ENCODE measurements around the gene PDK1. TPM values are rescaled to one million over a fixed set of nuclear protein-coding genes. Genes with fewer than 3 reads are reported as not detected.

The PDK1 gene
- total RNA-seq, 1 donor from 2014 or later = 27.9 TPM

GRCh38 chr2:172513524-172513900, 42.4 kb upstream of the PDK1 start:
- Mint-ChIP-seq H3K4me1 (ENCODE audit: low read depth) (peaks cover 5% of the 10 kb centered on the region), H3K9me3 (ENCODE audit: low read depth) (peaks cover 35% of the 10 kb centered on the region), H3K27me3 (ENCODE audit: low read depth) (no peaks in the 10 kb centered on the region), H3K4me3 (ENCODE audit: unreplicated experiment) (no peak overlapping the region), H3K36me3 (ENCODE audit: low read depth) (peaks cover 18% of the 10 kb centered on the region), H3K27ac (ENCODE audit: unreplicated experiment) (no peak overlapping the region)
- TF ChIP-seq CTCF (IDR thresholded peaks at IDR 0.05) = no peak
- DNase-seq (ENCODE audit: low spot score) = no peak

- Mint-ChIP-seq H3K9me3 (ENCODE audit: low read depth) (peaks cover 35% of the 10 kb centered on the region), H3K27me3 (ENCODE audit: low read depth) (no peaks in the 10 kb centered on the region), H3K36me3 (ENCODE audit: low read depth) (peaks cover 18% of the 10 kb centered on the region), H3K4me1 (ENCODE audit: low read depth) (peaks cover 5% of the 10 kb centered on the region), H3K27ac (ENCODE audit: unreplicated experiment) (no peak overlapping the region), H3K4me3 (ENCODE audit: unreplicated experiment) (no peak overlapping the region)
- DNase-seq (ENCODE audit: low spot score) = no peak
- TF ChIP-seq CTCF (IDR thresholded peaks at IDR 0.05) = no peak
Observed at GRCh38 chr2:172513935-172514586, 41.8 kb upstream of the PDK1 start.

GRCh38 chr2:172516299-172516698, 39.6 kb upstream of the PDK1 start:
- H3K27ac Mint-ChIP-seq (ENCODE audit: unreplicated experiment) = no peak overlapping the region
- H3K9me3 Mint-ChIP-seq (ENCODE audit: low read depth) = peaks cover 31% of the 10 kb centered on the region
- no peak for DNase-seq (ENCODE audit: low spot score)
- H3K27me3 Mint-ChIP-seq (ENCODE audit: low read depth) = no peaks in the 10 kb centered on the region
- peaks cover 16% of the 10 kb centered on the region for H3K36me3 Mint-ChIP-seq (ENCODE audit: low read depth)
- TF ChIP-seq CTCF (IDR thresholded peaks at IDR 0.05) = no peak
- no peak overlapping the region for H3K4me3 Mint-ChIP-seq (ENCODE audit: unreplicated experiment)
- peaks cover 5% of the 10 kb centered on the region for H3K4me1 Mint-ChIP-seq (ENCODE audit: low read depth)

GRCh38 chr2:172518995-172519394, 36.9 kb upstream of the PDK1 start:
- Mint-ChIP-seq H3K9me3 (ENCODE audit: low read depth) (peaks cover 13% of the 10 kb centered on the region), H3K27me3 (ENCODE audit: low read depth) (no peaks in the 10 kb centered on the region), H3K36me3 (ENCODE audit: low read depth) (peaks cover 4% of the 10 kb centered on the region), H3K4me1 (ENCODE audit: low read depth) (peaks cover 5% of the 10 kb centered on the region), H3K27ac (ENCODE audit: unreplicated experiment) (no peak overlapping the region), H3K4me3 (ENCODE audit: unreplicated experiment) (no peak overlapping the region)
- TF ChIP-seq CTCF (IDR thresholded peaks at IDR 0.05) = no peak
- no peak for DNase-seq (ENCODE audit: low spot score)

GRCh38 chr2:172525601-172526000, 30.3 kb upstream of the PDK1 start:
- no peak for DNase-seq (ENCODE audit: low spot score)
- peaks cover 25% of the 10 kb centered on the region for H3K9me3 Mint-ChIP-seq (ENCODE audit: low read depth)
- H3K36me3 Mint-ChIP-seq (ENCODE audit: low read depth) = peaks cover 11% of the 10 kb centered on the region
- H3K27me3 Mint-ChIP-seq (ENCODE audit: low read depth) = no peaks in the 10 kb centered on the region
- H3K4me3 Mint-ChIP-seq (ENCODE audit: unreplicated experiment) = no peak overlapping the region
- no peak overlapping the region for H3K27ac Mint-ChIP-seq (ENCODE audit: unreplicated experiment)
- H3K4me1 Mint-ChIP-seq (ENCODE audit: low read depth) = no peaks in the 10 kb centered on the region
- TF ChIP-seq CTCF (IDR thresholded peaks at IDR 0.05) = no peak

Data from chondrocyte (in vitro differentiated cells).